Osteocyte (in vitro differentiated cells): Measurements from ENCODE around the gene ACO1. TPM values are rescaled to one million over a fixed set of nuclear protein-coding genes. Genes with fewer than 3 reads are reported as not detected.

ENCODE experiments used
- DNase-seq: peaks from one replicate; pipeline ENCODE4 v3.0.0; 2021; ENCODE audit warnings: mixed read lengths; ENCODE audit not compliant: unreplicated experiment; ENCODE audit errors: extremely low spot score
- H3K27ac Mint-ChIP-seq: one replicate; pipeline ENCODE4 v1.8.0; 2021; ENCODE audit warnings: mild to moderate bottlenecking, mixed read lengths; ENCODE audit not compliant: unreplicated experiment
- H3K27me3 Mint-ChIP-seq: one replicate; pipeline ENCODE4 v1.8.0; 2021; ENCODE audit warnings: mixed read lengths; ENCODE audit not compliant: unreplicated experiment
- H3K36me3 Mint-ChIP-seq: one replicate; pipeline ENCODE4 v1.8.0; 2021; ENCODE audit warnings: mixed read lengths; ENCODE audit not compliant: unreplicated experiment
- H3K4me1 Mint-ChIP-seq: one replicate; pipeline ENCODE4 v1.8.0; 2021; ENCODE audit warnings: mixed read lengths; ENCODE audit not compliant: unreplicated experiment
- H3K4me3 Mint-ChIP-seq: one replicate; pipeline ENCODE4 v1.8.0; 2021; ENCODE audit warnings: mild to moderate bottlenecking, moderate library complexity, mixed read lengths; ENCODE audit not compliant: unreplicated experiment
- H3K9me3 Mint-ChIP-seq: one replicate; pipeline ENCODE4 v1.8.0; 2021; ENCODE audit warnings: mixed read lengths; ENCODE audit not compliant: unreplicated experiment
- CTCF ChIP-seq: fragments of 200-600 bp; sonication (generic); IDR thresholded peaks from 2 replicates; pipeline ENCODE4 v1.5.0; 2021; ENCODE audit warnings: antibody characterized with exemption, mild to moderate bottlenecking, moderate library complexity
- total RNA-seq: library from RNA; stranded (reverse); gene quantifications from 2 replicates; pipeline ENCODE4 v1.2.1, GENCODE V29; 2021

The ACO1 gene
- total RNA-seq, 1 donor from 2014 or later, result 42.0 TPM

GRCh38 chr9:32431940-32432555 lies 47.6 kb downstream of the ACO1 start:
- peak; percentile 70 for TF ChIP-seq CTCF
- Mint-ChIP-seq H3K4me3 (no peak overlapping the region), H3K27me3 (no peaks in the 10 kb centered on the region), H3K9me3 (no peaks in the 10 kb centered on the region), H3K4me1 (peaks cover 33% of the 10 kb centered on the region), H3K27ac (peak overlapping the region; percentile 78), H3K36me3 (peaks cover 35% of the 10 kb centered on the region)
- DNase-seq, result no peak

- no peak for DNase-seq
Observed at GRCh38 chr9:32434892-32435291, 50.4 kb downstream of the ACO1 start.

GRCh38 chr9:32441678-32442077 lies 57.2 kb downstream of the ACO1 start:
- no peak overlapping the region for H3K27ac Mint-ChIP-seq
- TF ChIP-seq CTCF, result no peak
- peaks cover 52% of the 10 kb centered on the region for H3K36me3 Mint-ChIP-seq
- no peak overlapping the region for H3K4me3 Mint-ChIP-seq
- no peak for DNase-seq
- no peaks in the 10 kb centered on the region for H3K9me3 Mint-ChIP-seq
- no peaks in the 10 kb centered on the region for H3K27me3 Mint-ChIP-seq
- H3K4me1 Mint-ChIP-seq, result no peaks in the 10 kb centered on the region

More at GRCh38 chr9:32434892-32435291, 50.4 kb downstream of the ACO1 start:
- no peaks in the 10 kb centered on the region for H3K27me3 Mint-ChIP-seq
- peaks cover 25% of the 10 kb centered on the region for H3K4me1 Mint-ChIP-seq
- TF ChIP-seq CTCF, result no peak
- H3K36me3 Mint-ChIP-seq, result peaks cover 43% of the 10 kb centered on the region
- H3K4me3 Mint-ChIP-seq, result no peak overlapping the region
- H3K9me3 Mint-ChIP-seq, result no peaks in the 10 kb centered on the region
- H3K27ac Mint-ChIP-seq, result no peak overlapping the region

GRCh38 chr9:32442433-32442832 lies 58.0 kb downstream of the ACO1 start:
- Mint-ChIP-seq H3K4me3 (no peak overlapping the region), H3K27ac (no peak overlapping the region), H3K4me1 (no peaks in the 10 kb centered on the region), H3K36me3 (peaks cover 57% of the 10 kb centered on the region), H3K27me3 (no peaks in the 10 kb centered on the region), H3K9me3 (no peaks in the 10 kb centered on the region)
- no peak for TF ChIP-seq CTCF
- no peak for DNase-seq

- no peaks in the 10 kb centered on the region for H3K27me3 Mint-ChIP-seq
- no peak for TF ChIP-seq CTCF
- no peaks in the 10 kb centered on the region for H3K4me1 Mint-ChIP-seq
- no peak overlapping the region for H3K27ac Mint-ChIP-seq
- H3K9me3 Mint-ChIP-seq, result no peaks in the 10 kb centered on the region
- no peak overlapping the region for H3K4me3 Mint-ChIP-seq
- no peak for DNase-seq
- H3K36me3 Mint-ChIP-seq, result peaks cover 39% of the 10 kb centered on the region
Observed at GRCh38 chr9:32449969-32450368, 65.5 kb downstream of the ACO1 start.
